Natural killer cell (primary cell): ENCODE measurements around the gene ST6GALNAC6. TPM values are rescaled to one million over a fixed set of nuclear protein-coding genes. Genes with fewer than 3 reads are reported as not detected.

ENCODE experiments used
- ATAC-seq, 3 donors: fragments of 150-1000 bp in 2 of 3; fragments of 200-7000 bp in 1 of 3; cut with Tn5 transposase; 1 replicate in 1 of 3; 2 replicates in 2 of 3; pipeline ENCODE4 v1.10.0; 2021; ENCODE audit warnings: mild to moderate bottlenecking in 2 of 3, moderate library complexity in 2 of 3
- DNase-seq, 2 donors: peaks; one replicate each; pipeline versions ENCODE4 v3.0.0 to v3.0.0-alpha.2; 2013 to 2021; ENCODE audit warnings: mixed read lengths in 1 of 2
- H3K27ac ChIP-seq: one replicate; pipeline ENCODE4 v1.5.1; 2013; ENCODE audit warnings: mild to moderate bottlenecking, low read length
- H3K27me3 ChIP-seq: one replicate; pipeline ENCODE4 v1.6.1; 2013; ENCODE audit warnings: low read length; ENCODE audit not compliant: control insufficient read depth, insufficient read depth
- H3K36me3 ChIP-seq: one replicate; pipeline ENCODE4 v1.6.1; 2013; ENCODE audit warnings: low read length; ENCODE audit not compliant: control insufficient read depth, insufficient read depth
- H3K4me1 ChIP-seq: one replicate; pipeline ENCODE4 v1.6.1; 2013; ENCODE audit warnings: low read length; ENCODE audit not compliant: control insufficient read depth, insufficient read depth
- H3K4me3 ChIP-seq: one replicate; pipeline ENCODE4 v1.5.1; 2013; ENCODE audit warnings: low read length
- H3K9me3 ChIP-seq: one replicate; pipeline ENCODE4 v1.6.1; 2013; ENCODE audit warnings: low read length; ENCODE audit not compliant: control insufficient read depth, insufficient read depth
- H3K27ac Mint-ChIP-seq, 2 donors: one replicate each; pipeline ENCODE4 v1.8.0; 2022; ENCODE audit warnings: mild to moderate bottlenecking in 2 of 2, mixed read lengths in 2 of 2, moderate library complexity in 1 of 2
- H3K27me3 Mint-ChIP-seq, 2 donors: one replicate each; pipeline ENCODE4 v1.8.0; 2022; ENCODE audit warnings: low read depth in 2 of 2, mixed read lengths in 2 of 2
- H3K36me3 Mint-ChIP-seq: one replicate; pipeline ENCODE4 v1.8.0; 2022; ENCODE audit warnings: mixed read lengths
- H3K4me1 Mint-ChIP-seq, 2 donors: one replicate each; pipeline ENCODE4 v1.8.0; 2022; ENCODE audit warnings: mixed read lengths in 2 of 2
- H3K4me3 Mint-ChIP-seq: one replicate; pipeline ENCODE4 v1.8.0; 2022; ENCODE audit warnings: mild to moderate bottlenecking, moderate library complexity, mixed read lengths
- H3K9me3 Mint-ChIP-seq, 2 donors: one replicate each; pipeline ENCODE4 v1.8.0; 2022; ENCODE audit warnings: mixed read lengths in 2 of 2
- WGBS: methylation state at CpG from one replicate; pipeline ENCODE4 v1.1.7; 2013; ENCODE audit warnings: missing lambda C conversion rate; ENCODE audit not compliant: insufficient coverage; 5-methylcytosine and 5-hydroxymethylcytosine counted together
- intact Hi-C: fragments of 100-400 bp; cut with micrococcal nuclease; formaldehyde crosslinking; loops from one replicate; pipeline ENCODE4 v1.14.2; 2022
- total RNA-seq, 4 donors: library from RNA; stranded (reverse); fragments of 120-200 nt in 1 of 4; gene quantifications; one replicate each; pipeline versions ENCODE4 v1.2.3 to v1.2.4, GENCODE V29; 2013 to 2022
- TF ChIP-seq, protein P1 (sequence below): fragments of 200-600 bp; IDR thresholded peaks from one replicate; pipeline ENCODE4 v1.8.0; 2022; ENCODE audit warnings: antibody characterized with exemption

ST6GALNAC6 gene
- total RNA-seq, 3 donors from 2014 or later (not counting 1 experiment from before 2014, with no cell fraction given): 120 to 148 (median 127) TPM

- WGBS: 76% methylated on average over 7 of the region's 11 CpGs
- TF ChIP-seq, protein P1, sequence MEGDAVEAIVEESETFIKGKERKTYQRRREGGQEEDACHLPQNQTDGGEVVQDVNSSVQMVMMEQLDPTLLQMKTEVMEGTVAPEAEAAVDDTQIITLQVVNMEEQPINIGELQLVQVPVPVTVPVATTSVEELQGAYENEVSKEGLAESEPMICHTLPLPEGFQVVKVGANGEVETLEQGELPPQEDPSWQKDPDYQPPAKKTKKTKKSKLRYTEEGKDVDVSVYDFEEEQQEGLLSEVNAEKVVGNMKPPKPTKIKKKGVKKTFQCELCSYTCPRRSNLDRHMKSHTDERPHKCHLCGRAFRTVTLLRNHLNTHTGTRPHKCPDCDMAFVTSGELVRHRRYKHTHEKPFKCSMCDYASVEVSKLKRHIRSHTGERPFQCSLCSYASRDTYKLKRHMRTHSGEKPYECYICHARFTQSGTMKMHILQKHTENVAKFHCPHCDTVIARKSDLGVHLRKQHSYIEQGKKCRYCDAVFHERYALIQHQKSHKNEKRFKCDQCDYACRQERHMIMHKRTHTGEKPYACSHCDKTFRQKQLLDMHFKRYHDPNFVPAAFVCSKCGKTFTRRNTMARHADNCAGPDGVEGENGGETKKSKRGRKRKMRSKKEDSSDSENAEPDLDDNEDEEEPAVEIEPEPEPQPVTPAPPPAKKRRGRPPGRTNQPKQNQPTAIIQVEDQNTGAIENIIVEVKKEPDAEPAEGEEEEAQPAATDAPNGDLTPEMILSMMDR: no peak
- ATAC-seq (no peak), DNase-seq (no peak)
- H3K27me3 ChIP-seq: peaks cover 18% of the 10 kb centered on the region
- H3K9me3 ChIP-seq: no peaks in the 10 kb centered on the region
- intact Hi-C loops: no loop called here
- H3K4me1 ChIP-seq: peaks cover 42% of the 10 kb centered on the region
- Mint-ChIP-seq H3K36me3 (no peaks in the 10 kb centered on the region), H3K4me1 (peaks cover 11 to 31% of the 10 kb centered on the region in 2 donors), H3K27ac (no peak overlapping the region), H3K27me3 (peaks cover 16% of the 10 kb centered on the region in 2 donors), H3K9me3 (no peaks in the 10 kb centered on the region), H3K4me3 (peak overlapping the region; percentile 56)
- H3K4me3 ChIP-seq: no peak overlapping the region
- H3K27ac ChIP-seq: no peak overlapping the region
- no peaks in the 10 kb centered on the region for H3K36me3 ChIP-seq
These were observed 29.5 kb upstream of the ST6GALNAC6 start for GRCh38 chr9:127928676-127929624.

GRCh38 chr9:127927988-127928675 lies 28.7 kb upstream of the ST6GALNAC6 start:
- no peak overlapping the region for H3K4me3 Mint-ChIP-seq
- Histone ChIP-seq H3K27ac (no peak overlapping the region), H3K36me3 (no peaks in the 10 kb centered on the region), H3K9me3 (no peaks in the 10 kb centered on the region), H3K4me3 (no peak overlapping the region), H3K4me1 (peaks cover 42% of the 10 kb centered on the region), H3K27me3 (peaks cover 18% of the 10 kb centered on the region)
- H3K4me1 Mint-ChIP-seq: peaks cover 11 to 31% of the 10 kb centered on the region in 2 donors
- TF ChIP-seq, protein P1: no peak
- ATAC-seq: no peak
- peaks cover 16 to 19% of the 10 kb centered on the region in 2 donors for H3K27me3 Mint-ChIP-seq
- intact Hi-C loops: no loop called here
- H3K27ac Mint-ChIP-seq: no peak overlapping the region
- H3K36me3 Mint-ChIP-seq: no peaks in the 10 kb centered on the region
- no peaks in the 10 kb centered on the region for H3K9me3 Mint-ChIP-seq
- WGBS: 34% methylated on average over 24 of the region's 24 CpGs
- peak in 1 of 2 donors; percentile 42 for DNase-seq

- TF ChIP-seq, protein P1: no peak
- Mint-ChIP-seq H3K4me3 (peak overlapping the region; percentile 53), H3K36me3 (no peaks in the 10 kb centered on the region), H3K4me1 (peaks cover 11 to 31% of the 10 kb centered on the region in 2 donors), H3K9me3 (no peaks in the 10 kb centered on the region), H3K27me3 (peaks cover 16 to 19% of the 10 kb centered on the region in 2 donors), H3K27ac (no peak overlapping the region)
- no peak overlapping the region for H3K27ac ChIP-seq
- intact Hi-C loops: no loop called here
- ATAC-seq (peak; percentile 30 to 57 (median 42)), DNase-seq (peak in 1 of 2 donors; percentile 84)
- no peaks in the 10 kb centered on the region for H3K9me3 ChIP-seq
- H3K36me3 ChIP-seq: no peaks in the 10 kb centered on the region
- peaks cover 18% of the 10 kb centered on the region for H3K27me3 ChIP-seq
- peaks cover 42% of the 10 kb centered on the region for H3K4me1 ChIP-seq
- peak overlapping the region; percentile 15 for H3K4me3 ChIP-seq
- 3% methylated on average over 51 of the region's 56 CpGs for WGBS
These were observed 28.0 kb upstream of the ST6GALNAC6 start for GRCh38 chr9:127927201-127927987.
